GM10266 (cell line): ENCODE data around the gene RIMS4.

Experiments used
- DNase-seq: peaks from one replicate; pipeline ENCODE4 v3.0.0; 2012; ENCODE audit errors: extremely low spot score
- CTCF ChIP-seq: IDR thresholded peaks from 2 replicates; pipeline ENCODE4 v1.5.1; 2012; ENCODE audit warnings: mild to moderate bottlenecking, low read depth; ENCODE audit not compliant: control insufficient read depth, insufficient read depth; ENCODE audit errors: missing control alignments

RIMS4 gene

GRCh38 chr20:44817143-44817910, 7.0 kb upstream of the RIMS4 start:
- no peak for DNase-seq
- no peak for TF ChIP-seq CTCF

DNA sequence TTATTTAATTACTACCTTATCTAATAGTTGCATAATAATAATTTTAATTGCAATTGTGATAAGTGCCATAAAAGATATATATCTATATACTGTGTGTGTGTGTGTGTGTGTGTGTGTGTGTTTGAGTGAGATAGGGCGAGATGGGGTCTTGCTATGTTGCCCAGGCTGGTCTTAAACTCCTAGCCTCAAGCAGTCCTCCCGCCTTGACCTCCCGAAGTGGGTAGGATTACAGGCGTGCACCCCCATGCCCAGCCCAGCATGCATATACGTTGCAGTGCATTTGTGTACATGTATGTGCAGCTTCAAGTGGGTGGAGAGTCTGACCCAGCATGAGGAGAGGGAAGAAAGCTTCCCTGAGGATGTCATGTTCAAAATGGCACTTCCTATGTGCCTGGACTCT, 4.6 kb upstream of the RIMS4 start:
- no peak for TF ChIP-seq CTCF
- no peak for DNase-seq

DNA sequence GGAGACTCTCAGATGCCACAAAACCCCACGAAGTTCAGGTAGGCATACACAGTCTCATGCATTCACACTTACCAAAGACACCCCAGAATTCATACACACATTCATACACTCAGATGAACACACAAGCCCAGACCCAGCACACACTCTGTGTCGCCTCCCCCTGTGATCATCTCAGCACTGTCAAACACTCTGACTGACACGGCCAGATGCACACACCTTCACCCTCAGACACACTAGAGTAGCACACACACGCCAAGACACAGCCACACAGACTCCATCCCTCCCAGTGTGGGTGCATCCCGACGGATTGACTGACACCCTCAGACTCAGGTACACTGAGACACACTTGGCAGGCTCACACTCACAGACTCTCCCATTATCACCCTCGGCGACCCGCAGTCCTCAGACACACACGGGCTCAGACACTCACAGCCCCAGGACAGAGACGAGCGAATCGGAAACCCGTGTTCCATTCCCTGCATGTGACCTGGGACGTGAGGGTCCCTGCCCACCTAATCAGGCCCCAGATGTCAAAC, 872 bp upstream of the RIMS4 start:
- TF ChIP-seq CTCF, result no peak

GRCh38 chr20:44810061-44810390, 320 bp downstream of the RIMS4 start:
- TF ChIP-seq CTCF, result no peak
- DNase-seq, result no peak

More for the DNA sequence above, 872 bp upstream of the RIMS4 start:
- DNase-seq, result no peak

DNA sequence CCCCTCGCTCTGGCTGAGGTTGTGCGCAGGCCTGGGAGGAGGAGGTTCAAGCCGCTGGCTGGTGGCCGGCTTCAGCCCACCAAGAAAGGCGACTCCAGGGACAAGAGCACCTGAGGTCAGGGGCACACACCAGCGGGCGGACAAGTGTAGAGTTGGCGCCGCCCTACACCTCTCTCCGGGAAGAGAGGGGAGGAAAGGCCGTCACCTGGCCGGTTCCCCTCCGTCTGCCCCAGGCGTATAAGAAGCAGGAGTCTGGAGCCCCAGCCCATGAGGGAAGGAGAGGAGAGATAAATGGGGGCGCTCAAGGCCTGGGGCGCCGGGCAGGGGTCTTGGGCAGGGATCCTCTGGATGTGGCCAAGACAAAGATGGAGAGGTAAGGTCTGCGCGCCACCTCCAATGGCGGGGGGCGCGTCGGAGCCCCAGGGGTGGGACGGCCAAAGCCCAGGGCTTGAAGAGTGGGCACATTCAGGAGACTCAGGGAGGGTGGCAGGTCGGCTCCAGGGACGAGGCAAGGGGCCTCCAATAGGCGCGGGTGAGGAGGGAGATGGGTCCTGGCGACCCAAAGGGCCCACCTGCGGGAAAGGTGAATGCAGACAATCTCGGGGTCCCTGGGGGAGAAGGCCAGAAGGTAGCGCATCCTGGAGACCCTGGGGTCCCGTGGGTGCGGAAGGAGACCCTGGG, 826 bp downstream of the RIMS4 start:
- TF ChIP-seq CTCF, result no peak
- DNase-seq, result no peak

DNA sequence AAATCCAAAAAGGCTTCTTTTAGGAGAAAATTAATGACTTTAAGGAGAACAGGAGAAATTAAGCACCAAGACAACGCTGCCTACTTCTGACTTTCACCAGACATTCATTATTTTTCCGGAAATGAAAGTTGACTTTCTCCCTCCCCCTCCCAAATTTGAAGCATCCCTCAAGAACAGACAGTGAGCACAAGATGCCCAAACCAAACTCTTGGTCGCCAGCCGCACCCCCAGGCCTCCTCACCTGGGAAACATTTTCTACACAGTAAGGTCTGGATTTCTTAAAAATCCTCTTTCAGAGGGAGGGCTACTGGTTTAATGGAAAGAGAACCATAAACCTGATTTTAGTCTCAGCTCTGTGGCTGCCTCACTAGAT, 2.7 kb downstream of the RIMS4 start:
- TF ChIP-seq CTCF, result no peak
- no peak for DNase-seq
